OCI-LY3 (cell line): ENCODE data around the gene MLPH.

Source experiments
- CTCF ChIP-seq: fragments of 200-600, 300-600 bp; sonication (generic); IDR thresholded peaks from 2 replicates; pipeline ENCODE4 v1.5.1; 2014; ENCODE audit warnings: antibody characterized with exemption, low read length, low read depth
- EZH2phosphoT487 ChIP-seq: fragments of 200-600 bp; shearing (Covaris generic); IDR thresholded peaks from 2 replicates; pipeline ENCODE4 v1.6.1; 2018; ENCODE audit warnings: antibody characterized with exemption, mixed run types, low read depth

- TF ChIP-seq CTCF (no peak), EZH2phosphoT487 (no peak)
These were observed 18.3 kb downstream of the MLPH start for GRCh38 chr2:237505188-237505939.
